GM12892 (cell line): ENCODE measurements around the gene ZBTB20.

Source experiments
- POLR2A ChIP-seq: IDR thresholded peaks from 2 replicates; pipeline ENCODE4 v1.6.1; 2011; ENCODE audit warnings: low read depth, low read length, control low read depth
- POLR2AphosphoS5 ChIP-seq: IDR thresholded peaks from 2 replicates; pipeline ENCODE4 v1.6.1; 2011; ENCODE audit warnings: low read depth, low read length, control low read depth
- TAF1 ChIP-seq: IDR thresholded peaks from 2 replicates; pipeline ENCODE4 v1.6.1; 2011; ENCODE audit warnings: low read depth, mild to moderate bottlenecking, control low read depth, low read length, borderline replicate concordance

DNA sequence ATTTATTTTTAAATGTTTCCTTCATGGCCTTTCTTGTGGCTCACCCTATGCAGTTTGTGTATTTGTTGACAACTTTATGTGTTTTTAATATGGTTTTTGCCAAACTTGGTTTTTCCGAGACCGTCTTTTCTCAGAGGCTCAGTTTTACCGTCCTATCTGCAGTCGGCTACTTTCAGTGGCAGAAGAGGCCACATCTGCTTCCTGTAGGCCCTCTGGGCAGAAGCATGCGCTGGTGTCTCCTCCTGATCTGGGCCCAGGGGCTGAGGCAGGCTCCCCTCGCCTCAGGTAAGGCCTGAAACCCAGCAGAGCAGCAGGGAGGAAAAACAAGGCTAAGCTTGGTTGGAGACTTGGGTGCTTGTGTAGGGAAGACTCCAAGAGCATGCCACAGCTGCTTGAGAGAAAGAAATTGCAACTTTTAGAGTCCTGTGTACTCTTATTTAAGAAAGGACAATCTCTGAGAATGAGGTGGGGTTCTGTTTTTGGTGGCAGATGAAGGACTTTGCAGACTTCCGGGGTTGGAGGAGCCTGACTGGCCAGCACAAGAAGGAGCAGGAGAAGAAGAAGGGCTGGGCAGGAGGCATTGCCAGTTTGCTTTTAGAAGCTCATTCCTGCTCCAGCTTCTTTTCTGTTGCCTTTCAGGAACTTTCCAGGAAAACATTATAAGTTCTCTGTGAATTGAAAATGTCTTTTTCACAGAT lies 853.1 kb downstream of the ZBTB20 start, which contains the start of gene TIGIT:
- TF ChIP-seq POLR2A: no peak
- no peak for TF ChIP-seq POLR2AphosphoS5
- no peak for TF ChIP-seq TAF1
